GM21619 (cell line): ENCODE results near the gene OTULIN.

Experiments used
- ATAC-seq: cut with Tn5 transposase; IDR thresholded peaks from one replicate; pipeline ENCODE4 v1.9.1; 2021; ENCODE audit not compliant: unreplicated experiment

Gene OTULIN

GRCh38 chr5:14718778-14719177 is 54.3 kb downstream of the OTULIN start:
- ATAC-seq, result no peak

GRCh38 chr5:14720236-14720923 is 55.9 kb downstream of the OTULIN start:
- ATAC-seq, result no peak

- ATAC-seq, result no peak
Observed at GRCh38 chr5:14721990-14722656, 57.6 kb downstream of the OTULIN start.

GRCh38 chr5:14722923-14723322 is 58.4 kb downstream of the OTULIN start:
- no peak for ATAC-seq

- ATAC-seq, result no peak
Observed at GRCh38 chr5:14723701-14724132, 59.2 kb downstream of the OTULIN start.

GRCh38 chr5:14724633-14725032 is 60.1 kb downstream of the OTULIN start:
- no peak for ATAC-seq

- no peak for ATAC-seq
Observed at GRCh38 chr5:14726066-14726838, 61.7 kb downstream of the OTULIN start.

- peak; percentile 70 for ATAC-seq
Observed at GRCh38 chr5:14727428-14727865, 62.9 kb downstream of the OTULIN start.

- no peak for ATAC-seq
Observed at GRCh38 chr5:14727928-14728458, 63.5 kb downstream of the OTULIN start.

GRCh38 chr5:14728459-14728938 is 64.0 kb downstream of the OTULIN start:
- ATAC-seq, result no peak

GRCh38 chr5:14729448-14730385 is 65.2 kb downstream of the OTULIN start:
- no peak for ATAC-seq

- no peak for ATAC-seq
Observed at GRCh38 chr5:14730466-14730865, 65.9 kb downstream of the OTULIN start.

- no peak for ATAC-seq
Observed at GRCh38 chr5:14730881-14731280, 66.4 kb downstream of the OTULIN start.

GRCh38 chr5:14732991-14733390 is 68.5 kb downstream of the OTULIN start:
- no peak for ATAC-seq

- no peak for ATAC-seq
Observed at GRCh38 chr5:14733661-14734060, 69.1 kb downstream of the OTULIN start.

GRCh38 chr5:14734396-14734795 is 69.9 kb downstream of the OTULIN start:
- ATAC-seq, result no peak

- ATAC-seq, result no peak
Observed at GRCh38 chr5:14735944-14736343, 71.4 kb downstream of the OTULIN start.

- no peak for ATAC-seq
Observed at GRCh38 chr5:14737291-14737690, 72.8 kb downstream of the OTULIN start.

GRCh38 chr5:14738050-14738449 is 73.5 kb downstream of the OTULIN start:
- no peak for ATAC-seq

GRCh38 chr5:14739538-14739937 is 75.0 kb downstream of the OTULIN start:
- ATAC-seq, result no peak
